Kidney (tissue), 14 donors: ENCODE data around the gene TMEM200C. TPM values are rescaled to one million over a fixed set of nuclear protein-coding genes. Genes with fewer than 3 reads are reported as not detected.

Experiments used
- DNase-seq, 5 donors: peaks; one replicate each; pipeline ENCODE4 v3.0.0-alpha.2; 2013 to 2020
- FAIRE-seq: peaks from 2 replicates; lab custom pipeline; 2012; peaks lifted over from hg19 to GRCh38; lab: Jason Lieb, UNC
- H3K27ac ChIP-seq, 2 donors: one replicate each; pipeline ENCODE4 v1.7.0; 2013; ENCODE audit warnings: low read depth in 2 of 2, low read length in 2 of 2, inconsistent platforms in 1 of 2
- H3K27me3 ChIP-seq: one replicate; pipeline ENCODE4 v1.7.1; 2013; ENCODE audit warnings: low read length, inconsistent platforms; ENCODE audit not compliant: control insufficient read depth, insufficient read depth
- H3K36me3 ChIP-seq, 3 donors: one replicate each; pipeline versions ENCODE4 v1.7.0 to v1.7.1; 2013; ENCODE audit warnings: low read length in 3 of 3, control low read depth in 1 of 3, inconsistent platforms in 1 of 3; ENCODE audit not compliant: insufficient read depth in 3 of 3, control insufficient read depth in 2 of 3
- H3K4me1 ChIP-seq, 3 donors: one replicate each; pipeline versions ENCODE4 v1.7.0 to v1.7.1; 2013; ENCODE audit warnings: low read length in 3 of 3, inconsistent platforms in 1 of 3, low read depth in 1 of 3; ENCODE audit not compliant: control insufficient read depth in 2 of 3, insufficient read depth in 2 of 3
- H3K4me3 ChIP-seq, 3 donors: one replicate each; pipeline versions ENCODE4 v1.7.0 to v1.8.1; 2013; ENCODE audit warnings: low read length in 3 of 3, control low read depth in 1 of 3, inconsistent platforms in 1 of 3
- H3K9ac ChIP-seq, 3 donors: one replicate each; pipeline versions ENCODE4 v1.7.0 to v1.7.1; 2013; ENCODE audit warnings: low read length in 3 of 3, control low read depth in 1 of 3, inconsistent platforms in 1 of 3
- H3K9me3 ChIP-seq, 3 donors: one replicate each; pipeline versions ENCODE4 v1.7.0 to v1.7.1; 2013; ENCODE audit warnings: low read length in 3 of 3, control low read depth in 1 of 3, inconsistent platforms in 1 of 3; ENCODE audit not compliant: control insufficient read depth in 2 of 3, insufficient read depth in 1 of 3
- CTCF ChIP-seq: IDR thresholded peaks from 3 replicates; pipeline ENCODE4 v1.5.1; 2012; ENCODE audit warnings: mild to moderate bottlenecking, moderate library complexity, borderline replicate concordance; ENCODE audit not compliant: insufficient read depth; ENCODE audit errors: extremely low read depth
- intact Hi-C: fragments of 100-400 bp; cut with DNase I; formaldehyde crosslinking; loops from one replicate; pipeline ENCODE4 v1.11.1; 2022
- polyA plus RNA-seq: library from polyadenylated mRNA; stranded (reverse); fragments of 350-450 nt; fragmentation: Illumina TruSeq; extraction: RNeasy Lipid Tissue Mini Kit (QIAGEN cat#74804); gene quantifications from one replicate; pipeline ENCODE4 v1.2.3, GENCODE V29; 2014; ENCODE audit warnings: low read depth, low replicate concordance; ENCODE audit not compliant: insufficient read depth
- total RNA-seq: library from RNA; stranded (reverse); fragmentation: NEBNext Ultra II Directional; extraction: Animal tissue kit (Norgen Biotek cat#: 25700); gene quantifications from one replicate; pipeline ENCODE4 v1.2.1, GENCODE V29; 2021
- donor health status: control.
- donor health status: control.
- donor health status: control.
- donor health status: control.
- donor health status: control.
- donor health status: DM: yes; HTN: yes; CAD: no.
- donor health status: Normal renal cell carcinoma (clear cell type).

TMEM200C gene
- total and polyA plus RNA-seq, 2 donors from 2014 or later: 0.31 to 2.1 TPM

DNA sequence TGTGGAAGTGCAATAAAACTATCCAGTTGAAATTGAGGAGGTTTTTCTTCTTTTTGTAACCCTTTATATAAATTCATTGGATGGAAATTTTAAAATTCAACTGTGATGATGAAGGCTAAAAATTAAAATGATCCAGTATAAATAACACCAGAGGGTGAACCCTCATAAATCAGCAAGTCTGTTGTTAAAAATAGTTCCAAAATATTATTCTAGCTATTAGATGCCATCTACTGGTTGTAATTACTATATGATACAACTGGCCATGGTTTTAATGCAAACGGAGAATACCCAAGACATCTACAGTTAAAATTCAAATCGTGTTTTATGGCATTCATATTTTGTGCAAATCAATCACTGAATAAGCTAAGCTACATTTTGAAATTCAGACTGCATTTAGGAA, 53.8 kb downstream of the TMEM200C start:
- intact Hi-C loops: no loop called here
- no peaks in the 10 kb centered on the region for H3K36me3 ChIP-seq
- H3K27me3 ChIP-seq: no peaks in the 10 kb centered on the region
- H3K4me3 ChIP-seq: no peak overlapping the region
- FAIRE-seq: no peak
- H3K9me3 ChIP-seq: no peaks in the 10 kb centered on the region
- DNase-seq: no peak
- no peak for TF ChIP-seq CTCF
- H3K4me1 ChIP-seq: no peaks in the 10 kb centered on the region
- no peak overlapping the region for H3K9ac ChIP-seq
- H3K27ac ChIP-seq: no peak overlapping the region

DNA sequence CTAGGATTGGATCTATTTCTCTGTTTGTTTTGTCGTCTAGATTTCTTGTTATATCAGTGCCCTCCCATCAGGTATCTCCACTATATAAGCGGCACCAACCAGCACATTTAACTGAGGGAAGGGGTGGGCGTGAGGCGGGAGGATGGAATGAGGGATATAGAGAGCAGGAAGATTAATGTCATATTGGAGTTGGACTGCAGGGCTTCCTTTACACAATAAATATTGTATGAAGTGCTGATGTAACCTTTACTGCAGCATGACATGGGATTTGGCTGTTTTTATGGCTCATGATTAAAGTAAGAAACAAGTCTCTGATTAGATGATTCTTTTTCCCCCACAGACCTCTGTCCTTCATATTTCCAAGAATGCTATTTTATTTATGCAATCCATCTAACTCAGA, 54.8 kb downstream of the TMEM200C start:
- no peak overlapping the region for H3K9ac ChIP-seq
- H3K27me3 ChIP-seq: no peaks in the 10 kb centered on the region
- TF ChIP-seq CTCF: no peak
- FAIRE-seq (no peak), DNase-seq (no peak)
- H3K4me1 ChIP-seq: no peaks in the 10 kb centered on the region
- intact Hi-C loops: no loop called here
- H3K9me3 ChIP-seq: no peaks in the 10 kb centered on the region
- H3K36me3 ChIP-seq: no peaks in the 10 kb centered on the region
- H3K4me3 ChIP-seq: no peak overlapping the region
- H3K27ac ChIP-seq: no peak overlapping the region

DNA sequence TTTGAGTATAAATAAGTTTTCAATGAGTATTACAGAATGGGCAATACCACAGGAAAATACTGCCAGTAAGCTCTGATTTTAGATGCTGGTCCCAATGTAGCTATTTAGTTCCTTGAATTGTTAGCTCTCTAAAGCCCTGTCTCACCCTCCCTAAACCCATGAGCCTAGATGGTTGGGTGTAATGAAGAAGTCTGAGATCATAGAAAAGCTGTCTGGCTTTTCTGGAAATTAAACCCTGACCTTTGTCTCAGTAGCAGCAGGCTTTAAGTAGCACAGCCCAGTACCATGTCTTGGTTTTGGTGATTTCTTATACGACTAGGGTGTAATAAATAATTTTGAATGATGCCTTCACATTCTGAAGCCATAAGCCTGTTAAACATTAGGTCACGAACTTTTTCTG, 55.3 kb downstream of the TMEM200C start:
- Histone ChIP-seq H3K27me3 (no peaks in the 10 kb centered on the region), H3K36me3 (no peaks in the 10 kb centered on the region), H3K4me1 (no peaks in the 10 kb centered on the region), H3K9ac (no peak overlapping the region), H3K27ac (no peak overlapping the region), H3K4me3 (no peak overlapping the region), H3K9me3 (no peaks in the 10 kb centered on the region)
- DNase-seq: no peak
- FAIRE-seq: no peak
- intact Hi-C loops: no loop called here
- no peak for TF ChIP-seq CTCF

DNA sequence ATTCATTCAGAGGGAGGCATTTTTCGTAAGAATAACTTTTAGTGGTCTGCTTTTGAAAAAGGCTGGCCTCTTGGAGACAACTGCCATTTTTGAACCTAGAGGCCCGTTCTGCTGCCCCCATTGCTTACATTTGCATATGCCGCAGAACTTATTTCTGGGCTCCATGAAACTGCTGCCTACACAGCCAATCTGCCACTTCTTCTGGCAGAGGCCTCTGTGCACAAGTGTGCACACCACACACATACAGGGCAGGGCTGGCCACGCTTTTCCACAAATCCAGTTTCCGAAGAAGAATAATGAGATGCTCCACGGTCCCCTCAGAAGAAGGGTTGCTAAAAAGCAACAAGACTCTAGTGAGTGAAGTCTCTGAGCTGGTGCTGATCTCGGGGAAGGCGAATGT, 56.2 kb downstream of the TMEM200C start:
- intact Hi-C loops: no loop called here
- no peaks in the 10 kb centered on the region for H3K27me3 ChIP-seq

More for the DNA sequence above, 56.2 kb downstream of the TMEM200C start:
- FAIRE-seq (no peak), DNase-seq (no peak)
- Histone ChIP-seq H3K4me3 (no peak overlapping the region), H3K36me3 (no peaks in the 10 kb centered on the region), H3K9me3 (no peaks in the 10 kb centered on the region), H3K4me1 (no peaks in the 10 kb centered on the region), H3K27ac (no peak overlapping the region), H3K9ac (no peak overlapping the region)
- TF ChIP-seq CTCF: no peak
